GM12891 (cell line): ENCODE data around the gene FCN2.

ENCODE experiments used
- POLR2A ChIP-seq: IDR thresholded peaks from 2 replicates; pipeline ENCODE4 v1.6.1; 2011; ENCODE audit warnings: low read depth, low read length, control low read depth
- POLR2AphosphoS5 ChIP-seq: IDR thresholded peaks from 2 replicates; pipeline ENCODE4 v1.6.1; 2011; ENCODE audit warnings: low read depth, low read length, control low read depth

DNA sequence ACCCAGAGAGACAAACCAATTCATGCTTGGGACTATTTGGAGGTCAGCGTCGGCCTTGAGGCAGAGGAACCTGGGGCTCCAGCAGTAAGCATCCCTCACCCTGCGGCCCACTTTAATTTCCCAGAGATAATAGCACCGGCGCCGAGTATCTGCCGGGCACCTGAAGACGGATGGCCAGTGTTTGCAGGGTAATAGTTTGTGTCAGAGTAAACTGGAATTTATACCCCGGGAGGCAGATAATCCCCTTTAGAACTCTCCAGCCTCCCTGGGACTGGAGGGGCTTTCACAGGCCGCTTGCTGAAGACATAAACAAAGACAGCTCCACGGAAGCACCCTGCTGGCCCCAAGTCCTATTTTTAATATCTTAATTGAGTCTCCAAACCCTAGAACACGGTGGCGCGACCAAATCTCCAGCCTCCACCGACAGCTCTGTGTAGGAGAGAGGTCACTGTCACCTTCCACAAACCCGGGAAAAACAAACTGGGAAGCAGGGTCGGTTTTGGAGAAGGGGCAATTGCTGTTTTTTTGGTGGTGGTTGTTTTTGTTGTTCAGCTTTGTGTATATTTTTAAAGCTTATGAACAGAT lies 54.5 kb downstream of the FCN2 start:
- TF ChIP-seq POLR2A (no peak), POLR2AphosphoS5 (no peak)
